GM19452 (cell line): ENCODE measurements around the gene DDR1.

Source experiments
- ATAC-seq: cut with Tn5 transposase; IDR thresholded peaks from one replicate; pipeline ENCODE4 v1.9.1; 2021; ENCODE audit not compliant: unreplicated experiment

The DDR1 gene

GRCh38 chr6:30942338-30943060, 58.2 kb downstream of the DDR1 start:
- no peak for ATAC-seq

DNA sequence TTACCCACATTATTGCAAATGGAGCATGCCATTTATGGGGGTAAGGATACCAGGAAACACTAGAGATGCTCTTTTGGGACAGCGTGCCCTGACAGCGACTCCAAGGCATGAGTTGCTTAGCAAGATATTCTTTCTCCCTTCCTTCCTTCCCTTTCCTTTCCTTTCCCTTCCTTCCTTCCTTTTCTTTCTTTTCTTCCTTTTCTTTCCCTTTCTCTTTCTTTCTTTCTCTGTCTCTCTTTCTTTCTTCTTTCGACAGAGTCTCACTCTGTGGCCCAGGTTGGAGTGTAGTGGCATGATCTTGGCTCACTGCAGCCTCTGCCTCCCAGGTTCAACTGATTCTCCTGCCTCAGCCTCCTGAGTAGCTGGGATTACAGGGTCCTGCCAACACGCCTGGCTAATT, 59.7 kb downstream of the DDR1 start:
- ATAC-seq = no peak

GRCh38 chr6:30945281-30945680, 61.0 kb downstream of the DDR1 start:
- ATAC-seq = no peak

DNA sequence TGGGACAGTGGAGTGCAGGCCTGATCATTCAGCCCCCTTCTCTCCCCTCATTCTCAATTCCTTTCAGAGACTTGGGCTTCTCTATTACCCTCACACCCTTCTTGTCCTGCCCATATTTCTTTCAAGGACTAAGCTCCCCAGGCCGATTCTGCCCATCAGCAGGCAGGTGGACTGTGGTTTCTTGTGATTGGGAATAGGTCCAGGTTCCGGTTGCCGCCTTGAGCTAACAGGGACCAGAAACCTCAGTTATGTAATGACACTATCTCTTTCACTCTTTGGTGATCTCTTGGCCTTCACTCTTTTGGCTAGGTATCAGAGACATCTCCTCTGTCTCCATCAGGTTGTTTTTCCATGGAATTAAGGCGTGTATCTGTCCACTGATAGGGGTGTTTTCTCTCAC, 62.9 kb downstream of the DDR1 start:
- ATAC-seq = no peak

- no peak for ATAC-seq
Measured at GRCh38 chr6:30948811-30949210, 64.5 kb downstream of the DDR1 start.
